Activated CD8-positive, alpha-beta memory T cell treated with anti-CD3 and anti-CD28 coated beads, Interleukin-2, amount 10 ng/mL, durations not matched to agents 7 days and 5 days (primary cell): ENCODE measurements around the gene OR2A25. TPM values are rescaled to one million over a fixed set of nuclear protein-coding genes. Genes with fewer than 3 reads are reported as not detected.

Source experiments
- ATAC-seq: fragments of 150-1000 bp; cut with Tn5 transposase; one replicate; pipeline ENCODE4 v1.10.0; 2021; ENCODE audit warnings: moderate library complexity
- CTCF ChIA-PET: fragments of 350-600 bp; sonication (Branson Sonifier 250); formaldehyde crosslinking; loops from one replicate; lab custom pipeline; 2021; ENCODE audit warnings: antibody characterized with exemption; lab: Charles Lee
- DNase-seq: peaks from one replicate; pipeline ENCODE4 v3.0.0-alpha.2; 2020
- H3K27ac Mint-ChIP-seq: one replicate; pipeline ENCODE4 v1.8.0; 2021; ENCODE audit warnings: mild to moderate bottlenecking, mixed read lengths
- H3K27me3 Mint-ChIP-seq: one replicate; pipeline ENCODE4 v1.8.0; 2021; ENCODE audit warnings: mixed read lengths
- H3K36me3 Mint-ChIP-seq: one replicate; pipeline ENCODE4 v1.8.0; 2021; ENCODE audit warnings: mild to moderate bottlenecking, mixed read lengths
- H3K4me1 Mint-ChIP-seq: one replicate; pipeline ENCODE4 v1.8.0; 2021; ENCODE audit warnings: mixed read lengths
- H3K4me3 Mint-ChIP-seq: one replicate; pipeline ENCODE4 v1.8.0; 2021; ENCODE audit warnings: mild to moderate bottlenecking, moderate library complexity, mixed read lengths
- H3K9me3 Mint-ChIP-seq: one replicate; pipeline ENCODE4 v1.8.0; 2022; ENCODE audit warnings: low read depth, mixed read lengths
- total RNA-seq, 2 experiments: library from RNA; stranded (reverse); gene quantifications; one replicate each; pipeline ENCODE4 v1.2.3, GENCODE V29; 2021

Gene OR2A25
- total RNA-seq, 2 experiments from 2014 or later = not detected

- peaks cover 14% of the 10 kb centered on the region for H3K27me3 Mint-ChIP-seq
- H3K27ac Mint-ChIP-seq = no peak overlapping the region
- H3K4me1 Mint-ChIP-seq = no peaks in the 10 kb centered on the region
- CTCF ChIA-PET = no interaction called here
- DNase-seq (no peak), ATAC-seq (no peak)
- H3K9me3 Mint-ChIP-seq = no peaks in the 10 kb centered on the region
- no peak overlapping the region for H3K4me3 Mint-ChIP-seq
- H3K36me3 Mint-ChIP-seq = no peaks in the 10 kb centered on the region
Observed at GRCh38 chr7:144098776-144099175, 29.2 kb downstream of the OR2A25 start.

GRCh38 chr7:144100607-144101006 is 31.0 kb downstream of the OR2A25 start:
- CTCF ChIA-PET = no interaction called here
- Mint-ChIP-seq H3K36me3 (no peaks in the 10 kb centered on the region), H3K9me3 (no peaks in the 10 kb centered on the region), H3K4me1 (no peaks in the 10 kb centered on the region), H3K27ac (no peak overlapping the region), H3K4me3 (no peak overlapping the region), H3K27me3 (peaks cover 18% of the 10 kb centered on the region)
- DNase-seq (no peak), ATAC-seq (no peak)

GRCh38 chr7:144102041-144102440 is 32.4 kb downstream of the OR2A25 start:
- Mint-ChIP-seq H3K36me3 (no peaks in the 10 kb centered on the region), H3K27me3 (peaks cover 22% of the 10 kb centered on the region), H3K4me3 (no peak overlapping the region), H3K9me3 (no peaks in the 10 kb centered on the region), H3K27ac (no peak overlapping the region), H3K4me1 (no peaks in the 10 kb centered on the region)
- DNase-seq = no peak
- CTCF ChIA-PET = no interaction called here
- no peak for ATAC-seq

GRCh38 chr7:144105211-144105610 is 35.6 kb downstream of the OR2A25 start:
- no peaks in the 10 kb centered on the region for H3K9me3 Mint-ChIP-seq
- no peaks in the 10 kb centered on the region for H3K4me1 Mint-ChIP-seq
- no peaks in the 10 kb centered on the region for H3K36me3 Mint-ChIP-seq
- peaks cover 21% of the 10 kb centered on the region for H3K27me3 Mint-ChIP-seq
- no peak overlapping the region for H3K27ac Mint-ChIP-seq
- DNase-seq (no peak), ATAC-seq (no peak)
- H3K4me3 Mint-ChIP-seq = no peak overlapping the region
- CTCF ChIA-PET = no interaction called here

- ATAC-seq (no peak), DNase-seq (no peak)
- no peaks in the 10 kb centered on the region for H3K36me3 Mint-ChIP-seq
- no peaks in the 10 kb centered on the region for H3K9me3 Mint-ChIP-seq
- H3K27me3 Mint-ChIP-seq = peaks cover 19% of the 10 kb centered on the region
- H3K27ac Mint-ChIP-seq = no peak within 1 kb of the TSS
- CTCF ChIA-PET = no interaction called here
- no peak within 1 kb of the TSS for H3K4me3 Mint-ChIP-seq
- H3K4me1 Mint-ChIP-seq = no peaks in the 10 kb centered on the region
Observed at GRCh38 chr7:144109283-144109682, 39.7 kb downstream of the OR2A25 start, which contains the start of gene OR2A2. Gene OR2A2 (plus strand): TSS chr7:144109583. CDS start chr7:144109583, 0 bp downstream.

GRCh38 chr7:144110272-144110671 is 40.7 kb downstream of the OR2A25 start:
- Mint-ChIP-seq H3K9me3 (no peaks in the 10 kb centered on the region), H3K4me3 (no peak overlapping the region), H3K27me3 (peaks cover 17% of the 10 kb centered on the region), H3K4me1 (no peaks in the 10 kb centered on the region), H3K36me3 (no peaks in the 10 kb centered on the region), H3K27ac (no peak overlapping the region)
- no peak for DNase-seq
- CTCF ChIA-PET = no interaction called here
- no peak for ATAC-seq

- no peaks in the 10 kb centered on the region for H3K36me3 Mint-ChIP-seq
- no peaks in the 10 kb centered on the region for H3K9me3 Mint-ChIP-seq
- no peak overlapping the region for H3K27ac Mint-ChIP-seq
- CTCF ChIA-PET = no interaction called here
- ATAC-seq = no peak
- DNase-seq = no peak
- no peak overlapping the region for H3K4me3 Mint-ChIP-seq
- H3K27me3 Mint-ChIP-seq = peaks cover 13% of the 10 kb centered on the region
- H3K4me1 Mint-ChIP-seq = no peaks in the 10 kb centered on the region
Observed at GRCh38 chr7:144113651-144114050, 44.0 kb downstream of the OR2A25 start.

GRCh38 chr7:144118341-144118740 is 48.7 kb downstream of the OR2A25 start:
- no peak for ATAC-seq
- no peaks in the 10 kb centered on the region for H3K9me3 Mint-ChIP-seq
- H3K27me3 Mint-ChIP-seq = peaks cover 6% of the 10 kb centered on the region
- H3K4me3 Mint-ChIP-seq = no peak overlapping the region
- H3K27ac Mint-ChIP-seq = no peak overlapping the region
- no peak for DNase-seq
- H3K36me3 Mint-ChIP-seq = no peaks in the 10 kb centered on the region
- H3K4me1 Mint-ChIP-seq = no peaks in the 10 kb centered on the region
- CTCF ChIA-PET = no interaction called here

- H3K27me3 Mint-ChIP-seq = peaks cover 4% of the 10 kb centered on the region
- H3K4me3 Mint-ChIP-seq = no peak within 1 kb of the TSS
- H3K4me1 Mint-ChIP-seq = peaks cover 1% of the 10 kb centered on the region
- H3K9me3 Mint-ChIP-seq = no peaks in the 10 kb centered on the region
- CTCF ChIA-PET = no interaction called here
- ATAC-seq (no peak), DNase-seq (no peak)
- H3K36me3 Mint-ChIP-seq = no peaks in the 10 kb centered on the region
- no peak within 1 kb of the TSS for H3K27ac Mint-ChIP-seq
Observed at GRCh38 chr7:144122876-144123275, 53.3 kb downstream of the OR2A25 start, which contains the start of gene OR2A14. Gene OR2A14 (plus strand): TSS chr7:144123176. CDS start chr7:144129113, 5,937 bp downstream.

Other genes with a start within 250 kb of the OR2A25 start
- 10 to 100 TPM; 17.4 to 17.8 TPM for gene TCAF1, start 167.6 kb upstream of the OR2A25 start, total RNA-seq
- not detected for gene OR2F2, start 134.6 kb upstream of the OR2A25 start, total RNA-seq
- gene OR2F1, start 115.0 kb upstream of the OR2A25 start, total RNA-seq = not detected
- not detected for gene OR6B1, start 69.5 kb upstream of the OR2A25 start, total RNA-seq
- not detected for gene OR2A5, start 20.9 kb upstream of the OR2A25 start, total RNA-seq
- gene OR2A12, start 16.5 kb downstream of the OR2A25 start, total RNA-seq = not detected
- not detected for gene OR2A2, start 39.8 kb downstream of the OR2A25 start, total RNA-seq
- gene OR2A14, start 53.4 kb downstream of the OR2A25 start, total RNA-seq = not detected
- gene CTAGE4, start 113.7 kb downstream of the OR2A25 start, total RNA-seq = 1 to 10 TPM; 1.2 to 1.8 TPM
- 1 to 10 TPM; 1.7 to 2.6 TPM for gene ARHGEF35, start 126.0 kb downstream of the OR2A25 start, total RNA-seq
- gene OR2A42, start 169.8 kb downstream of the OR2A25 start, total RNA-seq = not detected
- gene OR2A7, start 195.0 kb downstream of the OR2A25 start, total RNA-seq = 1 to 10 TPM in 1 of 2 experiments, under 1 TPM in 1; 0.54 to 1.4 TPM
- not detected for gene CTAGE8, start 199.5 kb downstream of the OR2A25 start, total RNA-seq
- gene OR2A1, start 242.6 kb downstream of the OR2A25 start, total RNA-seq = not detected